K562 (cell line): ENCODE data around the gene KCTD1. TPM values are rescaled to one million over a fixed set of nuclear protein-coding genes. Genes with fewer than 3 reads are reported as not detected.

Source experiments
- ATAC-seq: fragments of 200-7000 bp; cut with Tn5 transposase; 3 replicates; pipeline ENCODE4 v1.9.1; 2020; ENCODE audit warnings: moderate library complexity
- BruUV-seq: library from RNA; stranded (reverse); fragments of 400-500 nt; replicated peaks from 2 replicates; lab custom pipeline; 2021; lab: Mats Ljungman, UMichigan
- CTCF ChIA-PET: fragments of 300-600 bp; formaldehyde crosslinking; extraction: SDS; loops from one replicate; lab custom pipeline; 2021; ENCODE audit warnings: low intra/inter-chr PET ratio; lab: Yijun Ruan, JAX
- POLR2A ChIA-PET: fragments of 300-600, 350-650 bp; sonication (Branson Sonifier 250); formaldehyde crosslinking; extraction: SDS; loops from one replicate; lab custom pipeline; 2021; ENCODE audit warnings: antibody characterized with exemption, inconsistent platforms; lab: Yijun Ruan, JAX
- DNase-seq, 4 experiments: peaks; one replicate each; pipeline versions ENCODE4 v3.0.0 to v3.0.0-alpha.2; 2011 to 2018; ENCODE audit warnings: low spot score in 3 of 4, mixed read lengths in 3 of 4; ENCODE audit errors: extremely low read depth in 1 of 4
- FAIRE-seq: peaks from 2 replicates; lab custom pipeline; 2011; peaks lifted over from hg19 to GRCh38; lab: Jason Lieb, UNC
- H2AFZ ChIP-seq: 2 replicates; pipeline ENCODE4 v1.6.0; 2011; ENCODE audit warnings: low read depth, low read length, control low read depth, inconsistent platforms
- H3K27ac ChIP-seq: fragments of 200-600 bp; 3 replicates; pipeline ENCODE4 v1.8.0; 2011; ENCODE audit warnings: low read depth, mild to moderate bottlenecking, control low read depth, inconsistent platforms, low read length, moderate library complexity, mixed read lengths; ENCODE audit errors: extremely low read depth
- H3K27me3 ChIP-seq, 2 experiments: fragments of 300-600 bp in 1 of 2; 2 replicates in 1 of 2; 3 replicates in 1 of 2; pipeline versions ENCODE4 v1.6.0 to v1.8.0; 2011; ENCODE audit warnings: inconsistent platforms in 2 of 2, low read length in 2 of 2, mild to moderate bottlenecking in 1 of 2, mixed read lengths in 1 of 2, moderate library complexity in 1 of 2; ENCODE audit not compliant: control insufficient read depth in 2 of 2, insufficient read depth in 2 of 2
- H3K36me3 ChIP-seq: fragments of 300-600 bp; 3 replicates; pipeline ENCODE4 v1.8.0; 2011; ENCODE audit warnings: mild to moderate bottlenecking, low read length, inconsistent platforms; ENCODE audit not compliant: control insufficient read depth, insufficient read depth
- H3K4me1 ChIP-seq, 2 experiments: fragments of 200-600 bp in 1 of 2; replicated peaks in 1 of 2; 2 replicates in 1 of 2; 3 replicates in 1 of 2; pipeline versions ENCODE4 v1.5.1 to v1.8.0; 2011; ENCODE audit warnings: inconsistent platforms in 2 of 2, low read length in 2 of 2, mild to moderate bottlenecking in 1 of 2, mixed read lengths in 1 of 2, moderate library complexity in 1 of 2; ENCODE audit not compliant: control insufficient read depth in 2 of 2, insufficient read depth in 2 of 2
- H3K4me2 ChIP-seq: 2 replicates; pipeline ENCODE4 v1.6.1; 2011; ENCODE audit warnings: low read length, control low read depth, inconsistent platforms, mixed read lengths; ENCODE audit not compliant: insufficient read depth
- H3K4me3 ChIP-seq: fragments of 200-600 bp; sonication (generic), shearing (Covaris generic); 2 replicates; pipeline ENCODE4 v1.5.1; 2016; ENCODE audit warnings: control low read depth, inconsistent platforms
- H3K79me2 ChIP-seq: fragments of 200-600 bp; 3 replicates; pipeline ENCODE4 v1.8.0; 2011; ENCODE audit warnings: low read length, inconsistent platforms; ENCODE audit not compliant: control insufficient read depth, insufficient read depth
- H3K9ac ChIP-seq, 2 experiments: 2 replicates each; pipeline versions ENCODE4 v1.6.0 to v1.6.1; 2011; ENCODE audit warnings: low read depth in 2 of 2, low read length in 2 of 2, control low read depth in 1 of 2, inconsistent platforms in 1 of 2, mild to moderate bottlenecking in 1 of 2, mixed read lengths in 1 of 2; ENCODE audit not compliant: insufficient read depth in 1 of 2
- H3K9me1 ChIP-seq: one replicate; pipeline ENCODE4 v1.6.0; 2011; ENCODE audit warnings: inconsistent platforms, mild to moderate bottlenecking, low read length, moderate library complexity; ENCODE audit not compliant: control insufficient read depth, insufficient read depth
- H3K9me3 ChIP-seq: replicated peaks from 2 replicates; pipeline ENCODE4 v1.5.1; 2011; ENCODE audit warnings: low read depth, low read length, inconsistent platforms; ENCODE audit not compliant: control insufficient read depth, insufficient read depth
- H4K20me1 ChIP-seq: replicated peaks from 2 replicates; pipeline ENCODE4 v1.6.1; 2011; ENCODE audit warnings: low read length, inconsistent platforms, mixed read lengths; ENCODE audit not compliant: control insufficient read depth, insufficient read depth
- KLF10 ChIP-seq: fragments of 250-450 bp; sonication (Bioruptor Pico); IDR thresholded peaks from 2 replicates; pipeline ENCODE4 v1.6.1; 2021; ENCODE audit warnings: matching md5 sums
- NFIC ChIP-seq: fragments of 450-650 bp; IDR thresholded peaks from 2 replicates; pipeline ENCODE4 v1.6.1; 2017; ENCODE audit warnings: mild to moderate bottlenecking, inconsistent platforms
- NR3C1 ChIP-seq: sonication (generic); formaldehyde crosslinking; IDR thresholded peaks from 2 replicates; pipeline ENCODE4 v1.8.1; 2022; ENCODE audit warnings: missing genetic modification reagents
- RREB1 ChIP-seq: fragments of 250-450 bp; sonication (Bioruptor Pico); IDR thresholded peaks from 2 replicates; pipeline ENCODE4 v1.4.0; 2020
- SRSF3 ChIP-seq: fragments of 200-400 bp; formaldehyde crosslinking; IDR thresholded peaks from 2 replicates; pipeline ENCODE4 v1.6.1; 2016; ENCODE audit warnings: mild to moderate bottlenecking, low read length, moderate library complexity; ENCODE audit not compliant: insufficient read depth
- TEAD2 ChIP-seq: fragments of 450-650 bp; IDR thresholded peaks from 2 replicates; pipeline ENCODE4 v1.6.1; 2016; ENCODE audit warnings: missing genetic modification characterization, control low read depth, missing compliant biosample characterization
- ZNF224 ChIP-seq: sonication (generic); formaldehyde crosslinking; IDR thresholded peaks from 2 replicates; pipeline ENCODE4 v1.8.0; 2022; ENCODE audit warnings: mild to moderate bottlenecking, missing genetic modification reagents
- ZNF609 ChIP-seq: sonication (generic); formaldehyde crosslinking; IDR thresholded peaks from 2 replicates; pipeline ENCODE4 v1.8.1; 2023; ENCODE audit warnings: missing genetic modification reagents, mild to moderate bottlenecking, borderline replicate concordance
- ZNF695 ChIP-seq: fragments of 450-650 bp; formaldehyde crosslinking; IDR thresholded peaks from 2 replicates; pipeline ENCODE4 v1.4.0; 2020; ENCODE audit warnings: mild to moderate bottlenecking, moderate library complexity
- ZNF707 ChIP-seq: fragments of 250-450 bp; sonication (Bioruptor Pico); conservative IDR thresholded peaks from 2 replicates; pipeline ENCODE4 v1.8.0; 2022; ENCODE audit warnings: inconsistent platforms, mild to moderate bottlenecking, moderate library complexity
- WGBS: fragments of 100-300 bp; shearing (Covaris generic); methylation state at CpG from one replicate; pipeline ENCODE4 v1.1.6; 2016; ENCODE audit warnings: low coverage, mixed read lengths; ENCODE audit not compliant: insufficient coverage; ENCODE audit errors: missing lambda C conversion rate; 5-methylcytosine and 5-hydroxymethylcytosine counted together
- in situ Hi-C: fragments of 300-500 bp; cut with MboI; formaldehyde crosslinking; loops from 4 replicates; pipeline ENCODE4 v1.15.0; 2018; ENCODE audit warnings: inconsistent platforms, mixed read lengths
- intact Hi-C: fragments of 100-400 bp; cut with micrococcal nuclease; formaldehyde crosslinking; loops from 2 replicates; pipeline ENCODE4 v1.14.2; 2022
- polyA plus RNA-seq, 8 experiments: library from polyadenylated mRNA; depleted of rRNA in 4 of 8; stranded (reverse) in 5 of 8; unstranded in 3 of 8; fragments of >200 nt; fragmentation: Nextera tagmentation in 2 of 8; fragmentation: Illumina TruSeq in 1 of 8; extraction: Ambion mirVana in 2 of 8; extraction: Trizol in 1 of 8; gene quantifications; 2 replicates each; pipeline versions ENCODE4 v1.2.1 to v1.2.3, GENCODE V29; 2011 to 2014; ENCODE audit warnings: inconsistent platforms in 1 of 8, missing spikeins in 1 of 8
- total RNA-seq, 7 experiments: library from RNA; depleted of rRNA in 6 of 7; stranded (reverse); fragments of >200 nt in 6 of 7; fragmentation: Illumina TruSeq in 2 of 7; extraction: Trizol in 2 of 7; gene quantifications; 2 replicates each; pipeline versions ENCODE4 v1.2.1 to v1.2.3, GENCODE V29; 2011 to 2021; ENCODE audit warnings: low replicate concordance in 1 of 7

Gene KCTD1
- total and polyA plus RNA-seq, 9 of the 15 experiments (the other 6 are each of a cell fraction or from before 2014, with no cell fraction given): not detected

GRCh38 chr18:26524504-26525351, 23.6 kb downstream of the KCTD1 start:
- no peaks in the 10 kb centered on the region for H3K9me3 ChIP-seq
- H4K20me1 ChIP-seq: no peaks in the 10 kb centered on the region
- ChIA-PET CTCF (no interaction called here), POLR2A (no interaction called here)
- no peaks in the 10 kb centered on the region for H3K4me1 ChIP-seq
- no peak overlapping the region for H3K4me3 ChIP-seq
- H3K27ac ChIP-seq: no peak overlapping the region
- no peak overlapping the region for H2AFZ ChIP-seq
- H3K9ac ChIP-seq: no peak overlapping the region
- no peak for DNase-seq
- no peak overlapping the region for H3K4me2 ChIP-seq
- BruUV-seq: no TSS peak
- intact Hi-C loops: no loop called here
- no peaks in the 10 kb centered on the region for H3K9me1 ChIP-seq
- no peaks in the 10 kb centered on the region for H3K79me2 ChIP-seq
- in situ Hi-C loops: no loop called here
- no peaks in the 10 kb centered on the region for H3K36me3 ChIP-seq
- ATAC-seq: no peak
- TF ChIP-seq TEAD2 (tag) (no peak), ZNF707 (no peak), KLF10 (no peak), SRSF3 (no peak), ZNF224 (CRISPR knock-in tag) (no peak), RREB1 (CRISPR knock-in tag) (no peak), NR3C1 (no peak), ZNF695 (CRISPR knock-in tag) (no peak), NFIC (no peak), ZNF609 (CRISPR knock-in tag) (no peak)
- FAIRE-seq: no peak
- peaks cover 0 to 5% of the 10 kb centered on the region in 2 experiments; a peak in 1 of 5 replicates for H3K27me3 ChIP-seq
- WGBS: 1% methylated on average over 4 of the region's 4 CpGs
